Measurements from ENCODE around the gene DDX25.

DDX25 gene

GRCh38 chr11:125935618-125936199, 31.4 kb downstream of the DDX25 start:
- DNase-seq (ENCODE audit: low read depth) = no peak

- no peak for DNase-seq (ENCODE audit: low read depth)
Measured at GRCh38 chr11:125938418-125938817, 34.1 kb downstream of the DDX25 start.

GRCh38 chr11:125939081-125939521, 34.8 kb downstream of the DDX25 start:
- DNase-seq (ENCODE audit: low read depth) = no peak

- DNase-seq (ENCODE audit: low read depth) = no peak
Measured at GRCh38 chr11:125940145-125940544, 35.8 kb downstream of the DDX25 start.

- DNase-seq (ENCODE audit: low read depth) = no peak
Measured at GRCh38 chr11:125941267-125941618, 36.9 kb downstream of the DDX25 start.

GRCh38 chr11:125941619-125942611, 37.6 kb downstream of the DDX25 start:
- DNase-seq (ENCODE audit: low read depth) = peak; percentile 5

- no peak for DNase-seq (ENCODE audit: low read depth)
Measured at GRCh38 chr11:125942771-125943428, 38.6 kb downstream of the DDX25 start.

- no peak for DNase-seq (ENCODE audit: low read depth)
Measured at GRCh38 chr11:125943661-125944349, 39.5 kb downstream of the DDX25 start.

GRCh38 chr11:125944350-125945010, 40.2 kb downstream of the DDX25 start:
- no peak for DNase-seq (ENCODE audit: low read depth)

- DNase-seq (ENCODE audit: low read depth) = no peak
Measured at GRCh38 chr11:125945011-125945796, 40.9 kb downstream of the DDX25 start.

- DNase-seq (ENCODE audit: low read depth) = no peak
Measured at GRCh38 chr11:125945797-125946520, 41.7 kb downstream of the DDX25 start, which contains the start of gene VSIG10L2. VSIG10L2 (plus strand) TSS chr11:125946044; CDS start chr11:125946056, 12 bp downstream.

- DNase-seq (ENCODE audit: low read depth) = no peak
Measured at GRCh38 chr11:125946712-125947418, 42.6 kb downstream of the DDX25 start.

GRCh38 chr11:125947419-125948277, 43.3 kb downstream of the DDX25 start:
- DNase-seq (ENCODE audit: low read depth) = no peak

- no peak for DNase-seq (ENCODE audit: low read depth)
Measured at GRCh38 chr11:125948278-125949051, 44.2 kb downstream of the DDX25 start.

- DNase-seq (ENCODE audit: low read depth) = no peak
Measured at GRCh38 chr11:125949271-125950177, 45.2 kb downstream of the DDX25 start.

GRCh38 chr11:125950178-125950490, 45.8 kb downstream of the DDX25 start:
- no peak for DNase-seq (ENCODE audit: low read depth)
